ENCODE data around the gene HAPLN3. TPM values are rescaled to one million over a fixed set of nuclear protein-coding genes. Genes with fewer than 3 reads are reported as not detected.

The HAPLN3 gene
- 25.4 and 98.3 TPM in 2 replicates for total RNA-seq

GRCh38 chr15:88894819-88895767 lies at the start of gene HAPLN3:
TSS of gene HAPLN3 (minus strand) at chr15:88895544. CDS start at chr15:88887298, 8,246 bp downstream.

GRCh38 chr15:88913017-88913849 lies 17.9 kb upstream of the HAPLN3 start, which contains the start of gene MFGE8:
TSS of gene MFGE8 (minus strand) at chr15:88913379. CDS start at chr15:88913319, 60 bp downstream.

Other genes with a start within 250 kb of the HAPLN3 start
- under 0.01 and 0.48 TPM in 2 replicates for gene ACAN, start 92.1 kb downstream of the HAPLN3 start, total RNA-seq
- gene MFGE8, start 17.8 kb upstream of the HAPLN3 start, total RNA-seq, result 19.8 and 24.2 TPM in 2 replicates
- 59.0 and 60.4 TPM in 2 replicates for gene ABHD2, start 192.9 kb upstream of the HAPLN3 start, total RNA-seq